GM12878 (cell line): ENCODE measurements around the gene TNRC6C. TPM values are rescaled to one million over a fixed set of nuclear protein-coding genes. Genes with fewer than 3 reads are reported as not detected.

Experiments
- ATAC-seq: fragments of 200-7000 bp; cut with Tn5 transposase; 3 replicates; pipeline ENCODE4 v1.9.1; 2020; ENCODE audit warnings: mild to moderate bottlenecking, moderate library complexity
- BruUV-seq: library from RNA; stranded (reverse); fragments of 400-500 nt; replicated peaks from 2 replicates; lab custom pipeline; 2021; lab: Mats Ljungman, UMichigan
- CTCF ChIA-PET: fragments of 300-600 bp; sonication (Branson Sonifier 250); formaldehyde crosslinking; extraction: SDS; loops from one replicate; lab custom pipeline; 2021; ENCODE audit warnings: inconsistent platforms; lab: Yijun Ruan, JAX
- POLR2A ChIA-PET: fragments of 350-600 bp; formaldehyde crosslinking; extraction: SDS; loops from one replicate; lab custom pipeline; 2021; ENCODE audit warnings: inconsistent platforms; lab: Charles Lee
- RAD21 ChIA-PET: fragments of 300-600 bp; sonication (Branson Sonifier 250); formaldehyde crosslinking; loops from one replicate; lab custom pipeline; 2023; ENCODE audit warnings: antibody characterized with exemption; ENCODE audit not compliant: unreplicated experiment; lab: Charles Lee
- SMC1A ChIA-PET: fragments of 300-600 bp; sonication (Branson Sonifier 250); formaldehyde crosslinking; loops from one replicate; lab custom pipeline; 2023; ENCODE audit not compliant: unreplicated experiment, uncharacterized antibody; lab: Charles Lee
- DNase-seq: peaks from one replicate; pipeline ENCODE4 v3.0.0-alpha.2; 2011; ENCODE audit warnings: low read depth, low spot score
- FAIRE-seq: peaks from 3 replicates; lab custom pipeline; 2011; peaks lifted over from hg19 to GRCh38; lab: Jason Lieb, UNC
- H2AFZ ChIP-seq: 2 replicates; pipeline ENCODE4 v1.6.0; 2011; ENCODE audit warnings: low read depth, low read length, control low read depth; ENCODE audit not compliant: control insufficient read depth
- H3K27ac ChIP-seq: 2 replicates; pipeline ENCODE4 v1.5.1; 2011; ENCODE audit warnings: control low read depth; ENCODE audit not compliant: control insufficient read depth, insufficient read depth
- H3K27me3 ChIP-seq, 2 experiments: replicated peaks in 1 of 2; 2 replicates each; pipeline versions ENCODE4 v1.6.0 to v1.6.1; 2011; ENCODE audit warnings: low read length in 1 of 2; ENCODE audit not compliant: control insufficient read depth in 2 of 2, insufficient read depth in 2 of 2
- H3K36me3 ChIP-seq, 2 experiments: 2 replicates each; pipeline ENCODE4 v1.5.1; 2011; ENCODE audit warnings: low read length in 1 of 2; ENCODE audit not compliant: control insufficient read depth in 2 of 2, insufficient read depth in 2 of 2
- H3K4me1 ChIP-seq: 2 replicates; pipeline ENCODE4 v1.6.1; 2011; ENCODE audit warnings: mild to moderate bottlenecking, low read length, moderate library complexity, mixed read lengths; ENCODE audit not compliant: control insufficient read depth, insufficient read depth
- H3K4me2 ChIP-seq: 2 replicates; pipeline ENCODE4 v1.6.0; 2011; ENCODE audit warnings: control low read depth; ENCODE audit not compliant: control insufficient read depth, insufficient read depth
- H3K4me3 ChIP-seq: fragments of 200-600 bp; sonication (generic); 2 replicates; pipeline ENCODE4 v1.5.1; 2016
- H3K79me2 ChIP-seq: 2 replicates; pipeline ENCODE4 v1.6.0; 2011; ENCODE audit warnings: low read length; ENCODE audit not compliant: control insufficient read depth, insufficient read depth
- H3K9ac ChIP-seq: 2 replicates; pipeline ENCODE4 v1.8.0; 2011; ENCODE audit warnings: low read length, control low read depth, mixed read lengths; ENCODE audit not compliant: control insufficient read depth, insufficient read depth
- H3K9me3 ChIP-seq: replicated peaks from 3 replicates; pipeline ENCODE4 v1.5.1; 2011; ENCODE audit warnings: mild to moderate bottlenecking, low read length; ENCODE audit not compliant: control insufficient read depth, insufficient read depth
- H4K20me1 ChIP-seq: 2 replicates; pipeline ENCODE4 v1.6.0; 2011; ENCODE audit not compliant: control insufficient read depth, insufficient read depth
- CBFB ChIP-seq: IDR thresholded peaks from 2 replicates; pipeline ENCODE4 v1.6.1; 2016; ENCODE audit warnings: antibody characterized with exemption, low read depth
- CEBPB ChIP-seq, 2 experiments: fragments of 150-350 bp in 1 of 2; IDR thresholded peaks; 2 replicates each; pipeline ENCODE4 v1.6.1; 2012 to 2014; ENCODE audit warnings: low read depth in 2 of 2, low read length in 2 of 2, borderline replicate concordance in 1 of 2, inconsistent platforms in 1 of 2
- DPF2 ChIP-seq: fragments of 450-650 bp; IDR thresholded peaks from 2 replicates; pipeline ENCODE4 v1.6.1; 2017; ENCODE audit warnings: mild to moderate bottlenecking
- PAX8 ChIP-seq: fragments of 450-650 bp; IDR thresholded peaks from 2 replicates; pipeline ENCODE4 v1.6.1; 2017; ENCODE audit warnings: mild to moderate bottlenecking, moderate library complexity
- RELA ChIP-seq: fragments of 450-650 bp; IDR thresholded peaks from 2 replicates; pipeline ENCODE4 v1.8.0; 2014; ENCODE audit warnings: borderline replicate concordance; ENCODE audit not compliant: partially characterized antibody
- SUPT20H ChIP-seq: IDR thresholded peaks from 2 replicates; pipeline ENCODE4 v1.6.1; 2011; ENCODE audit warnings: low read depth, mild to moderate bottlenecking, low read length, moderate library complexity, borderline replicate concordance; ENCODE audit not compliant: control insufficient read depth
- TAF1 ChIP-seq: IDR thresholded peaks from 2 replicates; pipeline ENCODE4 v1.6.1; 2011; ENCODE audit warnings: mild to moderate bottlenecking, low read depth, low read length, borderline replicate concordance
- WGBS: methylation state at CpG from one replicate; pipeline ENCODE4 v1.1.6; 2016; ENCODE audit warnings: low lambda C conversion rate; ENCODE audit not compliant: insufficient replicate concordance, insufficient coverage; ENCODE audit errors: missing lambda C conversion rate; 5-methylcytosine and 5-hydroxymethylcytosine counted together
- in situ Hi-C: fragments of 300-500 bp; cut with MboI; formaldehyde crosslinking; loops from 9 replicates; pipeline ENCODE4 v1.14.3; 2018; ENCODE audit warnings: mixed read lengths
- intact Hi-C: fragments of 100-400 bp; cut with micrococcal nuclease; formaldehyde crosslinking; loops from one replicate; pipeline ENCODE4 v1.14.2; 2022; ENCODE audit not compliant: unreplicated experiment
- polyA plus RNA-seq, 11 experiments: library from polyadenylated mRNA; depleted of rRNA in 4 of 11; unstranded in 6 of 11; stranded (reverse) in 5 of 11; fragments of >200 nt; fragmentation: Nextera tagmentation in 4 of 11; fragmentation: Illumina TruSeq in 1 of 11; extraction: Ambion mirVana in 4 of 11; extraction: Trizol in 1 of 11; gene quantifications; 1 replicate in 1 of 11; 2 replicates in 10 of 11; pipeline versions ENCODE4 v1.2.1 to v1.2.3, GENCODE V29; 2011 to 2016; ENCODE audit warnings: inconsistent platforms in 2 of 11, missing spikeins in 2 of 11, low read depth in 1 of 11
- total RNA-seq, 4 experiments: library from RNA; depleted of rRNA in 3 of 4; stranded (reverse); fragments of >200 nt in 3 of 4; fragmentation: Illumina TruSeq in 1 of 4; extraction: Trizol in 1 of 4; gene quantifications; 2 replicates each; pipeline versions ENCODE4 v1.2.1 to v1.2.3, GENCODE V29; 2013 to 2021

TNRC6C gene
- total and polyA plus RNA-seq, 10 of the 15 experiments (the other 5 are each of a cell fraction or from before 2014, with no cell fraction given): 0.40 to 6.1 (median 0.96) TPM

- TF ChIP-seq CBFB: no peak
- TF ChIP-seq CEBPB (IDR thresholded peaks at IDR 0.05; ENCODE audit: borderline replicate concordance in 1 of 2, low read depth in 2 of 2, low read length in 2 of 2): no peak
- no peak for TF ChIP-seq DPF2
- no peak for TF ChIP-seq SUPT20H
- no peak for TF ChIP-seq PAX8
- no peak for TF ChIP-seq TAF1
- no peak for TF ChIP-seq RELA
- Histone ChIP-seq H3K9ac (no peak overlapping the region), H3K27me3 (no peaks in the 10 kb centered on the region), H3K4me2 (no peak overlapping the region), H3K79me2 (no peaks in the 10 kb centered on the region), H3K36me3 (no peaks in the 10 kb centered on the region), H3K9me3 (no peaks in the 10 kb centered on the region), H4K20me1 (no peaks in the 10 kb centered on the region), H2AFZ (no peak overlapping the region), H3K4me3 (no peak overlapping the region), H3K27ac (no peak overlapping the region), H3K4me1 (no peaks in the 10 kb centered on the region)
- ChIA-PET SMC1A (no interaction called here), CTCF (interaction anchor here (0.6 kb wide), 1 partner anchor 224 kb away, joined by 3 read pairs; no protein-coding TSS in a partner anchor), RAD21 (no interaction called here), POLR2A (interaction anchor here (0.5 kb wide), 1 partner anchor 38 kb away, joined by 4 read pairs; no protein-coding TSS in a partner anchor)
- no TSS peak for BruUV-seq
- intact Hi-C loops: no loop called here
- FAIRE-seq: no peak
- ATAC-seq: no peak
- WGBS: 19% methylated on average over 3 of the region's 3 CpGs
- in situ Hi-C loops: no loop called here
- no peak for DNase-seq
These were observed 37.8 kb downstream of the TNRC6C start for GRCh38 chr17:77996256-77996655.
